Vagina (tissue), 2 donors: ENCODE measurements around the gene ELSPBP1. TPM values are rescaled to one million over a fixed set of nuclear protein-coding genes. Genes with fewer than 3 reads are reported as not detected.
"Not testable (repeated sequence)": the region's sequence is repeated elsewhere in the genome, so short reads cannot be mapped to it uniquely, and the experiment has no call there.

ENCODE experiments used
- DNase-seq, 2 donors: peaks; one replicate each; pipeline ENCODE4 v3.0.0-alpha.2; 2017; ENCODE audit errors: extremely low spot score in 2 of 2
- H3K27ac ChIP-seq: fragments of 200-600 bp; sonication (generic); one replicate; pipeline ENCODE4 v1.5.1; 2019
- H3K27me3 ChIP-seq: fragments of 200-600 bp; sonication (generic); one replicate; pipeline ENCODE4 v1.5.1; 2019
- H3K36me3 ChIP-seq, 2 donors: fragments of 200-600 bp; sonication (generic); one replicate each; pipeline ENCODE4 v1.5.1; 2017 to 2019
- H3K4me1 ChIP-seq: fragments of 200-600 bp; sonication (generic); one replicate; pipeline ENCODE4 v1.5.1; 2019
- H3K4me3 ChIP-seq, 2 donors: fragments of 200-600 bp; sonication (generic); 1 replicate in 1 of 2; 2 replicates in 1 of 2; pipeline ENCODE4 v1.5.1; 2016 to 2019
- H3K9me3 ChIP-seq: fragments of 200-600 bp; sonication (generic); one replicate; pipeline ENCODE4 v1.5.1; 2019
- CTCF ChIP-seq, 3 experiments: fragments of 450-650 bp in 2 of 3; fragments of 200-600 bp in 1 of 3; sonication (generic) in 1 of 3; IDR thresholded peaks; one replicate each; pipeline ENCODE4 v1.5.1; 2017 to 2019; ENCODE audit warnings: antibody characterized with exemption in 3 of 3, mild to moderate bottlenecking in 2 of 3, moderate library complexity in 2 of 3
- POLR2A ChIP-seq, 2 donors: fragments of 450-650 bp; IDR thresholded peaks; one replicate each; pipeline ENCODE4 v1.6.1; 2017; ENCODE audit warnings: antibody characterized with exemption in 2 of 2, mild to moderate bottlenecking in 2 of 2, moderate library complexity in 2 of 2
- POLR2AphosphoS5 ChIP-seq, 2 donors: sonication (generic); formaldehyde crosslinking; IDR thresholded peaks; one replicate each; pipeline ENCODE4 v1.9.0; 2017; ENCODE audit warnings: antibody characterized with exemption in 2 of 2, mild to moderate bottlenecking in 2 of 2, low read depth in 1 of 2; ENCODE audit not compliant: insufficient read depth in 1 of 2
- intact Hi-C: fragments of 100-400 bp; cut with DNase I; formaldehyde crosslinking; loops from one replicate; pipeline ENCODE4 v1.15.1; 2023
- total RNA-seq: library from RNA; depleted of rRNA; stranded (reverse); fragments of >200 nt; gene quantifications from one replicate; pipeline ENCODE4 v1.2.3, GENCODE V29; 2016

ELSPBP1 gene
- total RNA-seq, 1 donor from 2014 or later = not detected

GRCh38 chr19:48064509-48064908, 70.1 kb downstream of the ELSPBP1 start:
- intact Hi-C loops = no loop called here

GRCh38 chr19:48069435-48069834, 75.0 kb downstream of the ELSPBP1 start:
- no peaks in the 10 kb centered on the region for H3K9me3 ChIP-seq
- no peaks in the 10 kb centered on the region for H3K27me3 ChIP-seq
- no peaks in the 10 kb centered on the region for H3K36me3 ChIP-seq
- intact Hi-C loops = no loop called here
- TF ChIP-seq CTCF (IDR thresholded peaks at IDR 0.05) = no peak
- no peak for TF ChIP-seq POLR2AphosphoS5 (IDR thresholded peaks at IDR 0.05; ENCODE audit: insufficient read depth in 1 of 2, low read depth in 1 of 2)
- TF ChIP-seq POLR2A (IDR thresholded peaks at IDR 0.05) = no peak
- no peaks in the 10 kb centered on the region for H3K4me1 ChIP-seq
- DNase-seq = no peak
- no peak overlapping the region for H3K27ac ChIP-seq
- no peak overlapping the region for H3K4me3 ChIP-seq

More at GRCh38 chr19:48064509-48064908, 70.1 kb downstream of the ELSPBP1 start:
- Histone ChIP-seq H3K4me1 (no peaks in the 10 kb centered on the region), H3K4me3 (no peak overlapping the region), H3K36me3 (no peaks in the 10 kb centered on the region), H3K27ac (no peak overlapping the region), H3K27me3 (no peaks in the 10 kb centered on the region), H3K9me3 (no peaks in the 10 kb centered on the region)
- TF ChIP-seq CTCF (IDR thresholded peaks at IDR 0.05) (no peak), POLR2AphosphoS5 (IDR thresholded peaks at IDR 0.05; ENCODE audit: insufficient read depth in 1 of 2, low read depth in 1 of 2) (no peak), POLR2A (IDR thresholded peaks at IDR 0.05) (no peak)
- DNase-seq = no peak

- intact Hi-C loops, H3K36me3 ChIP-seq: not testable (repeated sequence)
These were observed 75.8 kb downstream of the ELSPBP1 start for GRCh38 chr19:48070177-48070769.

More at GRCh38 chr19:48070177-48070769, 75.8 kb downstream of the ELSPBP1 start:
- H3K4me1 ChIP-seq, H3K27me3 ChIP-seq, H3K9me3 ChIP-seq, H3K4me3 ChIP-seq, DNase-seq, H3K27ac ChIP-seq: not testable (repeated sequence)

Other genes starting within 250 kb of the ELSPBP1 start
- gene NOP53, start 249.1 kb upstream of the ELSPBP1 start, total RNA-seq = 517 TPM
- gene SELENOW, start 215.9 kb upstream of the ELSPBP1 start, total RNA-seq = 442 TPM
- gene TPRX1, start 190.1 kb upstream of the ELSPBP1 start, total RNA-seq = not detected
- not detected for gene CRX, start 172.7 kb upstream of the ELSPBP1 start, total RNA-seq
- gene TPRX2, start 135.4 kb upstream of the ELSPBP1 start, total RNA-seq = not detected
- gene SULT2A1, start 108.3 kb upstream of the ELSPBP1 start, total RNA-seq = 1.7 TPM
- not detected for gene BSPH1, start 2.5 kb upstream of the ELSPBP1 start, total RNA-seq
- not detected for gene CABP5, start 49.4 kb downstream of the ELSPBP1 start, total RNA-seq
- 7.1 TPM for gene PLA2G4C, start 116.2 kb downstream of the ELSPBP1 start, total RNA-seq
- 10.8 TPM for gene LIG1, start 175.7 kb downstream of the ELSPBP1 start, total RNA-seq
- 5.4 TPM for gene ZSWIM9, start 176.0 kb downstream of the ELSPBP1 start, total RNA-seq